Measurements from ENCODE around the gene NR1D1.
A peak's percentile ranks its signal among the peaks of the same experiment; 100 is the strongest.

NR1D1 gene

GRCh38 chr17:40075201-40075941, 25.0 kb downstream of the NR1D1 start:
- DNase-seq: peak; percentile 89

GRCh38 chr17:40074871-40075200, 25.6 kb downstream of the NR1D1 start:
- DNase-seq: no peak

- no peak for DNase-seq
These were observed 26.2 kb downstream of the NR1D1 start for GRCh38 chr17:40074175-40074512.

GRCh38 chr17:40073454-40074174, 26.8 kb downstream of the NR1D1 start:
- DNase-seq: no peak

GRCh38 chr17:40072735-40073346, 27.5 kb downstream of the NR1D1 start:
- DNase-seq: no peak

GRCh38 chr17:40072040-40072734, 28.2 kb downstream of the NR1D1 start:
- DNase-seq: peak; percentile 93

GRCh38 chr17:40071313-40072039, 28.9 kb downstream of the NR1D1 start:
- DNase-seq: no peak

- DNase-seq: no peak
These were observed 29.6 kb downstream of the NR1D1 start for GRCh38 chr17:40070709-40071312.

- no peak for DNase-seq
These were observed 30.4 kb downstream of the NR1D1 start for GRCh38 chr17:40069751-40070708.

- DNase-seq: peak; percentile 91
These were observed 31.3 kb downstream of the NR1D1 start for GRCh38 chr17:40068917-40069750.

- no peak for DNase-seq
These were observed 31.8 kb downstream of the NR1D1 start for GRCh38 chr17:40068584-40068916.

- DNase-seq: no peak
These were observed 32.2 kb downstream of the NR1D1 start for GRCh38 chr17:40068129-40068581.

- no peak for DNase-seq
These were observed 32.7 kb downstream of the NR1D1 start for GRCh38 chr17:40067710-40068109.

- no peak for DNase-seq
These were observed 34.4 kb downstream of the NR1D1 start for GRCh38 chr17:40065769-40066510.

GRCh38 chr17:40064971-40065768, 35.2 kb downstream of the NR1D1 start:
- DNase-seq: no peak

- no peak for DNase-seq
These were observed 36.4 kb downstream of the NR1D1 start for GRCh38 chr17:40063901-40064531.

GRCh38 chr17:40063187-40063771, 37.1 kb downstream of the NR1D1 start:
- DNase-seq: no peak

Data from midbrain (tissue), 1 donor.